SK-N-SH (cell line): ENCODE measurements around the gene SYNPO2. TPM values are rescaled to one million over a fixed set of nuclear protein-coding genes. Genes with fewer than 3 reads are reported as not detected.
A peak's percentile ranks its signal among the peaks of the same experiment; 100 is the strongest.

ENCODE experiments used
- CTCF ChIA-PET: fragments of 300-600, 350-600 bp; formaldehyde crosslinking; extraction: SDS; loops from one replicate; lab custom pipeline; 2021; lab: Yijun Ruan, JAX
- POLR2A ChIA-PET: fragments of 350-600 bp; sonication (Branson Sonifier 250); formaldehyde crosslinking; extraction: SDS; loops from one replicate; lab custom pipeline; 2020; ENCODE audit warnings: antibody characterized with exemption, inconsistent platforms; lab: Yijun Ruan, JAX
- DNase-seq: peaks from one replicate; pipeline ENCODE4 v3.0.0; 2012
- H2AFZ ChIP-seq: fragments of 200-600 bp; sonication (generic); 2 replicates; pipeline ENCODE4 v1.8.1; 2016; ENCODE audit warnings: antibody characterized with exemption, mild to moderate bottlenecking, low read depth
- H3F3A ChIP-seq: fragments of 200-600 bp; sonication (generic); replicated peaks from 2 replicates; pipeline ENCODE3; 2016; ENCODE audit warnings: antibody characterized with exemption, mild to moderate bottlenecking; ENCODE audit not compliant: insufficient read depth
- H3K27ac ChIP-seq, 2 experiments: fragments of 200-500 bp in 1 of 2; fragments of 200-600 bp in 1 of 2; sonication (Bioruptor generic) in 1 of 2; sonication (generic), shearing (Covaris generic) in 1 of 2; 2 replicates each; pipeline versions ENCODE4 v1.5.1 to v1.6.1; 2014 to 2016; ENCODE audit warnings: low read depth in 2 of 2, inconsistent platforms in 1 of 2, low read length in 1 of 2, mild to moderate bottlenecking in 1 of 2, mixed read lengths in 1 of 2
- H3K27me3 ChIP-seq: fragments of 200-600 bp; sonication (generic), shearing (Covaris generic); 2 replicates; pipeline ENCODE4 v1.6.1; 2016; ENCODE audit warnings: mixed run types; ENCODE audit not compliant: insufficient read depth
- H3K36me3 ChIP-seq, 2 experiments: fragments of 200-500 bp in 1 of 2; fragments of 200-600 bp in 1 of 2; sonication (Bioruptor generic) in 1 of 2; sonication (generic) in 1 of 2; replicated peaks in 1 of 2; 2 replicates each; pipeline versions ENCODE3 to v1.5.1; 2014 to 2016; ENCODE audit warnings: low read length in 1 of 2, mild to moderate bottlenecking in 1 of 2; ENCODE audit not compliant: insufficient read depth in 2 of 2, control insufficient read depth in 1 of 2
- H3K4me1 ChIP-seq, 2 experiments: fragments of 200-500 bp in 1 of 2; fragments of 200-600 bp in 1 of 2; sonication (Bioruptor generic) in 1 of 2; sonication (generic), shearing (Covaris generic) in 1 of 2; 2 replicates each; pipeline versions ENCODE4 v1.5.1 to v1.6.1; 2014 to 2016; ENCODE audit warnings: low read depth in 1 of 2, low read length in 1 of 2, mixed run types in 1 of 2; ENCODE audit not compliant: insufficient read depth in 2 of 2, control insufficient read depth in 1 of 2
- H3K4me2 ChIP-seq: fragments of 200-600 bp; sonication (generic), shearing (Covaris generic); 2 replicates; pipeline ENCODE4 v1.6.1; 2017; ENCODE audit warnings: mixed run types
- H3K4me3 ChIP-seq, 2 experiments: fragments of 200-500 bp in 1 of 2; fragments of 200-600 bp in 1 of 2; sonication (Bioruptor generic) in 1 of 2; sonication (generic), shearing (Covaris generic) in 1 of 2; 2 replicates each; pipeline versions ENCODE4 v1.5.1 to v1.8.1; 2014 to 2016; ENCODE audit warnings: low read depth in 2 of 2, inconsistent platforms in 1 of 2, low read length in 1 of 2, mild to moderate bottlenecking in 1 of 2, mixed read lengths in 1 of 2, moderate library complexity in 1 of 2
- H3K79me2 ChIP-seq: fragments of 200-600 bp; sonication (generic); 2 replicates; pipeline ENCODE4 v1.8.1; 2017; ENCODE audit warnings: mild to moderate bottlenecking; ENCODE audit not compliant: insufficient read depth
- H3K9ac ChIP-seq: fragments of 200-600 bp; sonication (generic); 2 replicates; pipeline ENCODE4 v1.6.1; 2017; ENCODE audit warnings: mixed run types
- H3K9me2 ChIP-seq: fragments of 200-600 bp; sonication (generic); 2 replicates; pipeline ENCODE4 v1.6.1; 2017; ENCODE audit warnings: mixed run types
- H3K9me3 ChIP-seq: fragments of 200-600 bp; sonication (generic); 2 replicates; pipeline ENCODE4 v1.6.1; 2017; ENCODE audit warnings: mixed run types, mild to moderate bottlenecking, moderate library complexity
- H4K20me1 ChIP-seq: fragments of 200-600 bp; sonication (generic); 2 replicates; pipeline ENCODE4 v1.6.1; 2017; ENCODE audit warnings: mild to moderate bottlenecking, mixed run types; ENCODE audit not compliant: insufficient read depth
- CHD2 ChIP-seq: fragments of 150-350 bp; IDR thresholded peaks from 2 replicates; pipeline ENCODE4 v1.6.1; 2018; ENCODE audit warnings: low read length; ENCODE audit not compliant: partially characterized antibody
- EP300 ChIP-seq, 2 experiments: IDR thresholded peaks; 2 replicates each; pipeline versions ENCODE4 v1.4.0 to v1.6.1; 2012; ENCODE audit warnings: borderline replicate concordance in 1 of 2, low read depth in 1 of 2, low read length in 1 of 2
- EZH2phosphoT487 ChIP-seq: fragments of 200-600 bp; sonication (generic); IDR thresholded peaks from 2 replicates; pipeline ENCODE4 v1.6.1; 2017; ENCODE audit warnings: low read depth, mixed run types, mild to moderate bottlenecking, antibody characterized with exemption, moderate library complexity, borderline replicate concordance
- FOSL2 ChIP-seq: IDR thresholded peaks from 2 replicates; pipeline ENCODE4 v1.4.0; 2012; ENCODE audit warnings: low read depth, mild to moderate bottlenecking, moderate library complexity, borderline replicate concordance
- FOXJ3 ChIP-seq: sonication (generic); formaldehyde crosslinking; IDR thresholded peaks from 2 replicates; pipeline ENCODE4 v1.5.1; 2020; ENCODE audit warnings: mild to moderate bottlenecking, missing genetic modification reagents
- FOXM1 ChIP-seq: IDR thresholded peaks from 2 replicates; pipeline ENCODE4 v1.4.0; 2012; ENCODE audit warnings: low read depth, mild to moderate bottlenecking
- JUND ChIP-seq: IDR thresholded peaks from 2 replicates; pipeline ENCODE4 v1.4.0; 2012
- MXI1 ChIP-seq: IDR thresholded peaks from 2 replicates; pipeline ENCODE4 v1.6.1; 2012; ENCODE audit warnings: mild to moderate bottlenecking, low read depth, low read length, improper control_type of control experiment
- NRF1 ChIP-seq: IDR thresholded peaks from 2 replicates; pipeline ENCODE4 v1.6.1; 2012; ENCODE audit warnings: low read depth, mild to moderate bottlenecking, low read length
- RFX5 ChIP-seq: IDR thresholded peaks from 2 replicates; pipeline ENCODE4 v1.6.1; 2012; ENCODE audit warnings: mild to moderate bottlenecking, improper control_type of control experiment, low read length
- RXRA ChIP-seq: IDR thresholded peaks from 2 replicates; pipeline ENCODE4 v1.4.0; 2012; ENCODE audit warnings: low read depth, mild to moderate bottlenecking, borderline replicate concordance
- SIN3A ChIP-seq: IDR thresholded peaks from 2 replicates; pipeline ENCODE4 v1.6.1; 2012; ENCODE audit warnings: low read depth, mild to moderate bottlenecking, low read length, moderate library complexity, borderline replicate concordance
- SMC3 ChIP-seq: IDR thresholded peaks from 2 replicates; pipeline ENCODE4 v1.6.1; 2012; ENCODE audit warnings: low read depth, low read length, improper control_type of control experiment
- TCF12 ChIP-seq: IDR thresholded peaks from 2 replicates; pipeline ENCODE4 v1.4.0; 2012
- WGBS: methylation state at CpG from one replicate; pipeline ENCODE4 v1.1.6; 2017; ENCODE audit warnings: low lambda C conversion rate; 5-methylcytosine and 5-hydroxymethylcytosine counted together
- polyA plus RNA-seq, 3 experiments: library from polyadenylated mRNA; depleted of rRNA; stranded (reverse); fragments of >200 nt; gene quantifications; 2 replicates each; pipeline ENCODE4 v1.2.3, GENCODE V29; 2012
- TF ChIP-seq, protein P1 (sequence below): fragments of 150-350 bp; IDR thresholded peaks from 2 replicates; pipeline ENCODE4 v1.6.1; 2017; ENCODE audit warnings: antibody characterized with exemption, low read length, low read depth, borderline replicate concordance
- TF ChIP-seq, protein P2 (sequence below): IDR thresholded peaks from 2 replicates; pipeline ENCODE4 v1.4.0; 2012; ENCODE audit warnings: low read depth
- TF ChIP-seq, protein P3 (sequence below): IDR thresholded peaks from 2 replicates; pipeline ENCODE4 v1.6.1; 2012; ENCODE audit warnings: mild to moderate bottlenecking, low read depth, low read length, moderate library complexity
- TF ChIP-seq, protein P4 (sequence below): fragments of 150-350 bp; IDR thresholded peaks from 2 replicates; pipeline ENCODE4 v1.6.1; 2016; ENCODE audit warnings: mild to moderate bottlenecking, low read depth, low read length

Gene SYNPO2
- polyA plus RNA-seq, 1 of the 3 experiments (the other 2 are of a cell fraction), result 7.2 TPM

DNA sequence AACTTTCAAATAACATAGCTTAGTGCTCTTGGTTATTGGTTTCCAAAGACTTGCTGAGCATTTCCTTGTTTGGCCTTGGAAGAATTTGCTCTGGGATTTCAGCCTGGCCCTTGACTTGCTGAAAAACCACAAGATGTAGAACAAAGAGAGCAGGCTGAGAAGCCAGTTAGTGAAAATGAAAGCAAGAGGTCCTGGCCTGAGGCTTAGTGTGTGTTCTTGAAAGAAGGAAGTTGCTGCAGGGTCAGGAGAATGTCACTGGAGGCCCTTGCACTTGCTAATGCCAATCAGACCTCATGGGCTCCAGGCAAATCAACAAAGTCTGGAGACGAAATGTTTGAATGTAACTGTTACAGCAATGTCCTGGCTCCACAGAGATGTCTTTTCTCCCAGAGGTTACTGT, 79.4 kb downstream of the SYNPO2 start (continued):
- TF ChIP-seq, protein P1, sequence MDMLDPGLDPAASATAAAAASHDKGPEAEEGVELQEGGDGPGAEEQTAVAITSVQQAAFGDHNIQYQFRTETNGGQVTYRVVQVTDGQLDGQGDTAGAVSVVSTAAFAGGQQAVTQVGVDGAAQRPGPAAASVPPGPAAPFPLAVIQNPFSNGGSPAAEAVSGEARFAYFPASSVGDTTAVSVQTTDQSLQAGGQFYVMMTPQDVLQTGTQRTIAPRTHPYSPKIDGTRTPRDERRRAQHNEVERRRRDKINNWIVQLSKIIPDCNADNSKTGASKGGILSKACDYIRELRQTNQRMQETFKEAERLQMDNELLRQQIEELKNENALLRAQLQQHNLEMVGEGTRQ, result no peak
- no peak for TF ChIP-seq SMC3
- no peak for TF ChIP-seq FOSL2
- TF ChIP-seq, protein P2, sequence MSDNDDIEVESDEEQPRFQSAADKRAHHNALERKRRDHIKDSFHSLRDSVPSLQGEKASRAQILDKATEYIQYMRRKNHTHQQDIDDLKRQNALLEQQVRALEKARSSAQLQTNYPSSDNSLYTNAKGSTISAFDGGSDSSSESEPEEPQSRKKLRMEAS, result 0 out of 2 replicates have a peak, but pooled peaks have one; percentile 29
- TF ChIP-seq EZH2phosphoT487, result no peak
- no peak for TF ChIP-seq MXI1
- TF ChIP-seq CHD2, result no peak
- no peak for TF ChIP-seq FOXM1
- TF ChIP-seq, protein P3, sequence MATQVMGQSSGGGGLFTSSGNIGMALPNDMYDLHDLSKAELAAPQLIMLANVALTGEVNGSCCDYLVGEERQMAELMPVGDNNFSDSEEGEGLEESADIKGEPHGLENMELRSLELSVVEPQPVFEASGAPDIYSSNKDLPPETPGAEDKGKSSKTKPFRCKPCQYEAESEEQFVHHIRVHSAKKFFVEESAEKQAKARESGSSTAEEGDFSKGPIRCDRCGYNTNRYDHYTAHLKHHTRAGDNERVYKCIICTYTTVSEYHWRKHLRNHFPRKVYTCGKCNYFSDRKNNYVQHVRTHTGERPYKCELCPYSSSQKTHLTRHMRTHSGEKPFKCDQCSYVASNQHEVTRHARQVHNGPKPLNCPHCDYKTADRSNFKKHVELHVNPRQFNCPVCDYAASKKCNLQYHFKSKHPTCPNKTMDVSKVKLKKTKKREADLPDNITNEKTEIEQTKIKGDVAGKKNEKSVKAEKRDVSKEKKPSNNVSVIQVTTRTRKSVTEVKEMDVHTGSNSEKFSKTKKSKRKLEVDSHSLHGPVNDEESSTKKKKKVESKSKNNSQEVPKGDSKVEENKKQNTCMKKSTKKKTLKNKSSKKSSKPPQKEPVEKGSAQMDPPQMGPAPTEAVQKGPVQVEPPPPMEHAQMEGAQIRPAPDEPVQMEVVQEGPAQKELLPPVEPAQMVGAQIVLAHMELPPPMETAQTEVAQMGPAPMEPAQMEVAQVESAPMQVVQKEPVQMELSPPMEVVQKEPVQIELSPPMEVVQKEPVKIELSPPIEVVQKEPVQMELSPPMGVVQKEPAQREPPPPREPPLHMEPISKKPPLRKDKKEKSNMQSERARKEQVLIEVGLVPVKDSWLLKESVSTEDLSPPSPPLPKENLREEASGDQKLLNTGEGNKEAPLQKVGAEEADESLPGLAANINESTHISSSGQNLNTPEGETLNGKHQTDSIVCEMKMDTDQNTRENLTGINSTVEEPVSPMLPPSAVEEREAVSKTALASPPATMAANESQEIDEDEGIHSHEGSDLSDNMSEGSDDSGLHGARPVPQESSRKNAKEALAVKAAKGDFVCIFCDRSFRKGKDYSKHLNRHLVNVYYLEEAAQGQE, result no peak
- TF ChIP-seq NRF1, result no peak
- no peak for TF ChIP-seq EP300 (IDR thresholded peaks at IDR 0.05; ENCODE audit: borderline replicate concordance in 1 of 2, low read depth in 1 of 2, low read length in 1 of 2)
- TF ChIP-seq RFX5, result no peak

DNA sequence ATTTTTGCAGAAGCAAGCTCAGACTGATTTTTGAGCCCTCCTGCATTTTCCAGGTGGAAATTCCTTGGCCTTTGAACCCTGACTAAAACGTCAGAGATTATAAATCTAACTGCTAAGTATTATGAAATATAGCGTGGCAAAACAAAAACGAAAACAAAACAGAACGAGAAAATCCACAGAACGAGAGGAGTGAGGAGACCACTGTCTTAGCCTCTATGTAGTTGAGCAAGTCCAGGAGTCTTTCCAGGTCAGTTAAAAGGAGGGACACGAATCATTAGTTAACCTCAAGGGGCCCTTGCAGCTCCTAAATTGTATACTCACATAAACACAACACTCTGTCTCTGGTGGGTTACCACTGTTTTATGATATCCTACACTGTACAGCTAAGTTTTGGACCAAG, 80.2 kb downstream of the SYNPO2 start:
- Histone ChIP-seq H3K27me3 (no peaks in the 10 kb centered on the region), H3F3A (peaks cover 17% of the 10 kb centered on the region), H4K20me1 (no peaks in the 10 kb centered on the region), H2AFZ (peak overlapping the region; percentile 48; the same call in 1 of the 2 replicates), H3K79me2 (no peaks in the 10 kb centered on the region), H3K27ac (peak overlapping the region; percentile 70 to 91), H3K36me3 (peaks cover 0 to 16% of the 10 kb centered on the region in 2 experiments), H3K4me3 (no peak overlapping the region), H3K9me3 (no peaks in the 10 kb centered on the region), H3K4me2 (peak overlapping the region; percentile 42), H3K9me2 (no peaks in the 10 kb centered on the region), H3K4me1 (peaks cover 13 to 32% of the 10 kb centered on the region in 2 experiments), H3K9ac (no peak overlapping the region)
- WGBS, result 58% methylated on average over 6 of the region's 6 CpGs
- no peak for DNase-seq
- ChIA-PET POLR2A (interaction anchor here (1.2 kb wide), 1 partner anchor 80 kb away, joined by 5 read pairs; the partner anchor contains the start of gene SYNPO2), CTCF (interaction anchor here (0.6 to 8.2 kb wide), 35 partner anchors 10 to 318 kb away, joined by 3 to 111 read pairs (median 4); partner anchors contain the start of genes METTL14 and SYNPO2)
- TF ChIP-seq RXRA (no peak), SIN3A (no peak), CHD2 (no peak), EP300 (IDR thresholded peaks at IDR 0.05; ENCODE audit: borderline replicate concordance in 1 of 2, low read depth in 1 of 2, low read length in 1 of 2) (no peak), JUND (no peak), FOXJ3 (CRISPR knock-in tag) (no peak), TCF12 (no peak)
- TF ChIP-seq, protein P4, sequence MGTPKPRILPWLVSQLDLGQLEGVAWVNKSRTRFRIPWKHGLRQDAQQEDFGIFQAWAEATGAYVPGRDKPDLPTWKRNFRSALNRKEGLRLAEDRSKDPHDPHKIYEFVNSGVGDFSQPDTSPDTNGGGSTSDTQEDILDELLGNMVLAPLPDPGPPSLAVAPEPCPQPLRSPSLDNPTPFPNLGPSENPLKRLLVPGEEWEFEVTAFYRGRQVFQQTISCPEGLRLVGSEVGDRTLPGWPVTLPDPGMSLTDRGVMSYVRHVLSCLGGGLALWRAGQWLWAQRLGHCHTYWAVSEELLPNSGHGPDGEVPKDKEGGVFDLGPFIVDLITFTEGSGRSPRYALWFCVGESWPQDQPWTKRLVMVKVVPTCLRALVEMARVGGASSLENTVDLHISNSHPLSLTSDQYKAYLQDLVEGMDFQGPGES, result no peak
- TF ChIP-seq, protein P2, result no peak
- TF ChIP-seq, protein P3, result no peak
